ENCODE results near the gene LRRTM4. TPM values are rescaled to one million over a fixed set of nuclear protein-coding genes. Genes with fewer than 3 reads are reported as not detected.
"Not testable (repeated sequence)": the region's sequence is repeated elsewhere in the genome, so short reads cannot be mapped to it uniquely, and the experiment has no call there.

LRRTM4 gene
- total RNA-seq, 1 experiment from 2014 or later = 0.13 TPM

GRCh38 chr2:77034445-77034844 lies 487.7 kb downstream of the LRRTM4 start:
- ChIA-PET CTCF (no interaction called here), POLR2A (ENCODE audit: low non-redundant PET) (interaction anchor here (0.5 kb wide), 1 partner anchor 14 kb away, joined by 6 read pairs; no protein-coding TSS in a partner anchor)
- no peak overlapping the region for H3K27ac ChIP-seq (ENCODE audit: low read depth, low read length, poor library complexity, severe bottlenecking)
- DNase-seq (ENCODE audit: low spot score) = no peak
- BruUV-seq (replicated peaks) = no TSS peak
- H3K4me3 ChIP-seq (ENCODE audit: low read depth, low read length, poor library complexity, severe bottlenecking) = no peak overlapping the region
- H3K9me3 ChIP-seq (ENCODE audit: low read depth, low read length, poor library complexity, severe bottlenecking) = no peaks in the 10 kb centered on the region
- no peaks in the 10 kb centered on the region for H3K27me3 ChIP-seq (replicated peaks; ENCODE audit: insufficient read depth, low read depth, low read length, poor library complexity)
- intact Hi-C loops (cut with micrococcal nuclease; ENCODE audit: unreplicated experiment) = no loop called here
- no peaks in the 10 kb centered on the region for H3K36me3 ChIP-seq (ENCODE audit: insufficient read depth, low read length, poor library complexity, severe bottlenecking)
- no peaks in the 10 kb centered on the region for H3K4me1 ChIP-seq (ENCODE audit: insufficient read depth, low read length, poor library complexity, severe bottlenecking)
- TF ChIP-seq EZH2 (IDR thresholded peaks at IDR 0.05; ENCODE audit: borderline replicate concordance, low read depth, low read length, poor library complexity, severe bottlenecking) = no peak
- TF ChIP-seq, protein P1, sequence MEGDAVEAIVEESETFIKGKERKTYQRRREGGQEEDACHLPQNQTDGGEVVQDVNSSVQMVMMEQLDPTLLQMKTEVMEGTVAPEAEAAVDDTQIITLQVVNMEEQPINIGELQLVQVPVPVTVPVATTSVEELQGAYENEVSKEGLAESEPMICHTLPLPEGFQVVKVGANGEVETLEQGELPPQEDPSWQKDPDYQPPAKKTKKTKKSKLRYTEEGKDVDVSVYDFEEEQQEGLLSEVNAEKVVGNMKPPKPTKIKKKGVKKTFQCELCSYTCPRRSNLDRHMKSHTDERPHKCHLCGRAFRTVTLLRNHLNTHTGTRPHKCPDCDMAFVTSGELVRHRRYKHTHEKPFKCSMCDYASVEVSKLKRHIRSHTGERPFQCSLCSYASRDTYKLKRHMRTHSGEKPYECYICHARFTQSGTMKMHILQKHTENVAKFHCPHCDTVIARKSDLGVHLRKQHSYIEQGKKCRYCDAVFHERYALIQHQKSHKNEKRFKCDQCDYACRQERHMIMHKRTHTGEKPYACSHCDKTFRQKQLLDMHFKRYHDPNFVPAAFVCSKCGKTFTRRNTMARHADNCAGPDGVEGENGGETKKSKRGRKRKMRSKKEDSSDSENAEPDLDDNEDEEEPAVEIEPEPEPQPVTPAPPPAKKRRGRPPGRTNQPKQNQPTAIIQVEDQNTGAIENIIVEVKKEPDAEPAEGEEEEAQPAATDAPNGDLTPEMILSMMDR (conservative IDR thresholded peaks at IDR 0.05; ENCODE audit: low read depth, low read length) = no peak

DNA sequence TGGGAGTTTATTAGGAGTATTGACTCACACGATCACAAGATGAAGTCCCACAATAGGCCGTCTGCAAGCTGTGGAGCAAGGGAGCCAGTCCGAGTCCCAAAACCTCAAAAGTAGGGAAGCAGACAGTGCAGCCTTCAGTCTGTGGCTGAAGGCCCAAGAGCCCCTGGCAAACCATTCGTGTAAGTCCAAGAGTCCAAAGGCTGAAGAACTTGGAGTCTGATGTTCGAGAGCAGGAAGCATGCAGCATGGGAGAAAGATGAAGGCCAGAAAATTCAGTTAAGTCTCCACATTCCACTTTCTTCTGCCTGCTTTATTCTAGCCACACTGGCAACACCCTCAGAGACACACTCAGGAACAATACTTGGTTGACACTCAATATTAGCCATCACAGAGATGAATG lies 492.9 kb downstream of the LRRTM4 start:
- intact Hi-C loops (cut with micrococcal nuclease; ENCODE audit: unreplicated experiment); DNase-seq (ENCODE audit: low spot score); POLR2A ChIA-PET (ENCODE audit: low non-redundant PET); H3K4me3 ChIP-seq (ENCODE audit: low read depth, low read length, poor library complexity, severe bottlenecking); H3K27me3 ChIP-seq (replicated peaks; ENCODE audit: insufficient read depth, low read depth, low read length, poor library complexity); H3K4me1 ChIP-seq (ENCODE audit: insufficient read depth, low read length, poor library complexity, severe bottlenecking); H3K36me3 ChIP-seq (ENCODE audit: insufficient read depth, low read length, poor library complexity, severe bottlenecking); H3K9me3 ChIP-seq (ENCODE audit: low read depth, low read length, poor library complexity, severe bottlenecking); H3K27ac ChIP-seq (ENCODE audit: low read depth, low read length, poor library complexity, severe bottlenecking); CTCF ChIA-PET; BruUV-seq (replicated peaks): not testable (repeated sequence)

GRCh38 chr2:77028032-77028600 lies 494.1 kb downstream of the LRRTM4 start:
- Histone ChIP-seq H3K4me3 (ENCODE audit: low read depth, low read length, poor library complexity, severe bottlenecking) (no peak overlapping the region), H3K27me3 (replicated peaks; ENCODE audit: insufficient read depth, low read depth, low read length, poor library complexity) (no peaks in the 10 kb centered on the region), H3K27ac (ENCODE audit: low read depth, low read length, poor library complexity, severe bottlenecking) (no peak overlapping the region), H3K4me1 (ENCODE audit: insufficient read depth, low read length, poor library complexity, severe bottlenecking) (no peaks in the 10 kb centered on the region), H3K36me3 (ENCODE audit: insufficient read depth, low read length, poor library complexity, severe bottlenecking) (no peaks in the 10 kb centered on the region), H3K9me3 (ENCODE audit: low read depth, low read length, poor library complexity, severe bottlenecking) (no peaks in the 10 kb centered on the region)
- CTCF ChIA-PET = no interaction called here
- intact Hi-C loops (cut with micrococcal nuclease; ENCODE audit: unreplicated experiment) = no loop called here
- no peak for TF ChIP-seq EZH2 (IDR thresholded peaks at IDR 0.05; ENCODE audit: borderline replicate concordance, low read depth, low read length, poor library complexity, severe bottlenecking)
- TF ChIP-seq, protein P1 (conservative IDR thresholded peaks at IDR 0.05; ENCODE audit: low read depth, low read length) = no peak
- POLR2A ChIA-PET (ENCODE audit: low non-redundant PET) = no interaction called here
- DNase-seq (ENCODE audit: low spot score) = no peak
- no TSS peak for BruUV-seq (replicated peaks)

GRCh38 chr2:77025714-77026113 lies 496.5 kb downstream of the LRRTM4 start:
- BruUV-seq (replicated peaks) = no TSS peak
- H3K27ac ChIP-seq (ENCODE audit: low read depth, low read length, poor library complexity, severe bottlenecking) = no peak overlapping the region
- no peak overlapping the region for H3K4me3 ChIP-seq (ENCODE audit: low read depth, low read length, poor library complexity, severe bottlenecking)
- no peaks in the 10 kb centered on the region for H3K9me3 ChIP-seq (ENCODE audit: low read depth, low read length, poor library complexity, severe bottlenecking)
- POLR2A ChIA-PET (ENCODE audit: low non-redundant PET) = no interaction called here
- intact Hi-C loops (cut with micrococcal nuclease; ENCODE audit: unreplicated experiment) = no loop called here
- H3K36me3 ChIP-seq (ENCODE audit: insufficient read depth, low read length, poor library complexity, severe bottlenecking) = no peaks in the 10 kb centered on the region
- no peaks in the 10 kb centered on the region for H3K27me3 ChIP-seq (replicated peaks; ENCODE audit: insufficient read depth, low read depth, low read length, poor library complexity)
- DNase-seq (ENCODE audit: low spot score) = no peak
- H3K4me1 ChIP-seq (ENCODE audit: insufficient read depth, low read length, poor library complexity, severe bottlenecking) = no peaks in the 10 kb centered on the region
- CTCF ChIA-PET = no interaction called here
- TF ChIP-seq EZH2 (IDR thresholded peaks at IDR 0.05; ENCODE audit: borderline replicate concordance, low read depth, low read length, poor library complexity, severe bottlenecking) = no peak
- TF ChIP-seq, protein P1 (conservative IDR thresholded peaks at IDR 0.05; ENCODE audit: low read depth, low read length) = no peak

Measured in A673 (cell line).